ENCODE data around the gene PDE6B.

PDE6B gene

DNA sequence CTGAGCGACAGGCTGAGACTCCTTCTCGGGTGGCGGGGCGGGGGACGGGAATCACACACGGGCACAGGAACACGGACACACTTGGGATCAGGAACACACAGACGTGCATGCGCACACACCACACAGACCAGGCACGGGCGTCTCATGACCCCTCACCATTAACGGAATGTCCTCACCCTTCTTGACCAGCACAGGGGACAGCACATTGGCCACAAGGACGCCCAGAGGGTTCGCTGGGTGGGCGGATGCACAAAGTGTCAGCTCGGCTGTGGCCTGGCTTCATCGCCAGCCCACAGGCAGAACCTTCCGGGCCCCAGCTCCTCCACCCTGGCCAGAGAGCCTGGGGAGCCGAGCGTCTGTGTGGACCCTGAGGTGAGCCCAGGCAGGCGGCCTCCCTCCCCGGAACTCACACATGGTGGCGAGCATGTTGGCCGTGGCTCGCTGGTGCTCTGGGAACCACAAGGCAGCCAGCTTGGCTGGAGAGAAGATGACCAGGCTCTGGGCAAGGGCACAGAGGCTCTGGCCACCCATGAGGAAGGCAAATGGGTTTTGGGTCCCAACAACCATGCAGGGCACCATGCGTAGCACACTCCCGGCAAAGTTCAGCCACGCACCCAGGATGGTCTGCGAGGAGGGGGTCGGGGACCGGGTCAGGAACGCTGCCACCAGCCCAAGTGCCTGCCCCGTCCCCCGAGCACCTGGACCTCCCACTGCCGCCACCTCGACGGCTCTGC lies 60.5 kb downstream of the PDE6B start:
- TF ChIP-seq, protein P1, sequence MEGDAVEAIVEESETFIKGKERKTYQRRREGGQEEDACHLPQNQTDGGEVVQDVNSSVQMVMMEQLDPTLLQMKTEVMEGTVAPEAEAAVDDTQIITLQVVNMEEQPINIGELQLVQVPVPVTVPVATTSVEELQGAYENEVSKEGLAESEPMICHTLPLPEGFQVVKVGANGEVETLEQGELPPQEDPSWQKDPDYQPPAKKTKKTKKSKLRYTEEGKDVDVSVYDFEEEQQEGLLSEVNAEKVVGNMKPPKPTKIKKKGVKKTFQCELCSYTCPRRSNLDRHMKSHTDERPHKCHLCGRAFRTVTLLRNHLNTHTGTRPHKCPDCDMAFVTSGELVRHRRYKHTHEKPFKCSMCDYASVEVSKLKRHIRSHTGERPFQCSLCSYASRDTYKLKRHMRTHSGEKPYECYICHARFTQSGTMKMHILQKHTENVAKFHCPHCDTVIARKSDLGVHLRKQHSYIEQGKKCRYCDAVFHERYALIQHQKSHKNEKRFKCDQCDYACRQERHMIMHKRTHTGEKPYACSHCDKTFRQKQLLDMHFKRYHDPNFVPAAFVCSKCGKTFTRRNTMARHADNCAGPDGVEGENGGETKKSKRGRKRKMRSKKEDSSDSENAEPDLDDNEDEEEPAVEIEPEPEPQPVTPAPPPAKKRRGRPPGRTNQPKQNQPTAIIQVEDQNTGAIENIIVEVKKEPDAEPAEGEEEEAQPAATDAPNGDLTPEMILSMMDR (IDR thresholded peaks at IDR 0.05; ENCODE audit: extremely low read depth, insufficient read depth, missing control alignments): peak; percentile 2
- in situ Hi-C loops (cut with MboI; ENCODE audit: low pct_unique_long_range_greater_than_20kb, low sequenced_read_pairs, unreplicated experiment): no loop called here
- DNase-seq (ENCODE audit: low spot score): no peak

DNA sequence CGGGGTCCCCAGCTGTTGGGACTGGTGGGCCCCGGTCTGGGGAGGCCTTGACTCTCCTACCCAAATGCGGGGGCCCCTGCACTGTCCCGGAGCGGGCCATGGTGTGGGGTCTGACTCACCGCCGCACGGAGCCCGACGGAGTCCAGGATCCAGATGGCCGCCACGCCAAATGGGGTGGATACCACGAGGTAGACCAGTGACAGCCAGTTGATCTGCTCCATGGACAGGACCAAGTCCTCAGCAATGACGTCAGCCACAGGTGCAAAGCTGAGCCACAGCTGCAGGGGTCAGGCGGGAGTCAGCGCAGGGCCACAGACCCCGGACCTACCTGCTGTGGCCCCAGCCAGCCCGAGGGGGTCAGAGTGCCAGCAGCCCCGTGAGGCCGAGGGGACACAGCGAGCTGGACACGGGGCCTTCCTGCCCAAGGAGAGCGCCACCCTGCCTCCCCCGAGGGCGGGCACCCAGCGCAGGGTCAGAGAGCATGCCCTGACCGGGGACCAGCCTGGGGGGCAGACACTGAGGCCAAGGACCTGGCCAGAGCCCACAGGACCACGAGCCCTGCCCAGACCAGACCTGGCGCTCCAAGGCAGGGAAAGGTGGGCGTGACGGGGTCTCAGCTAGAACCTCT lies 61.2 kb downstream of the PDE6B start:
- TF ChIP-seq, protein P1 (IDR thresholded peaks at IDR 0.05; ENCODE audit: extremely low read depth, insufficient read depth, missing control alignments): no peak
- in situ Hi-C loops (cut with MboI; ENCODE audit: low pct_unique_long_range_greater_than_20kb, low sequenced_read_pairs, unreplicated experiment): no loop called here
- no peak for DNase-seq (ENCODE audit: low spot score)

DNA sequence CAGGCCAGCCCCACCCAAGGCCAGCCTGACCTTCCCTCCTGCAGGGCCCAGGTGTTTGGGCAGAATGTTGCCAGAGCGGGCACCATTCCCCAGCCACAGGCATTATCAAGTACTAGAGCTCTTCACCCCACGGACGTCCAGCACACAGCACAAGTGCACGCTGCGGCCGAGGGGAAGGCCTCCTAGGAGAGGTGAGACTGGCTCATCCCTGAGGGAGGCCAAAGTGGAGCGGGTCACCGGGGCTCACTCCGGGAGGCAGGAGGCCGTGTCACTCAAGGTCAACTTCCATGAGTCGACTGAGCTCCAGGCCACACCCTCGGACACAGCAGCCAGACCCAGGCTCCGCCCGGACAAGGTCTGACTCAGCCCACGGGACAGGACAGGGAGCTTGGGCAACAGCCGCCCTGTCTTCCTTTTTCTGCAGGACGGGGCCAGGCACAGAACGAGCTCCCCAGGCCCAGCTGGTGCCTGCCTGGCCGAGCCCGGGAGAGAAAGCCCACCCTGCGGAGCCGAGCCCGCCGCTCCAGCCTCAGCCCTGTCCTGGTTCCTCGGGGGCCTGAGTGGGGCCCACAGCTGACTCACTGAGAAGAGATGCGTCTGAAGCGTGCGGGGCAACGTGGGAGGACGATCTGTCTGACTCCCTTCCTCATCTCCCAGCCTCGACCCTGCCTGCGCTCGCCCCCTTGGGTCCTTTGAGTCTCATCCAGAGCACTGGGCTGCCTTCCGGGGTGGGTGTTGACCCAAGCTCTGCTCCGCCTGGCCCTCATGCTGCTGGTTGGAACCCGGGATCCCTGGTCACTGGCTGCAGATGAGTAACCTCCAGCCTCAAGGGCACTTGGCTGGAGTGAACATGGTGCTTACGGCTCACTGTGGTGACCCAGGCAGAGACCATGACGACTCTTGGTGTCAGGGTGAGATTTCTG lies 61.9 kb downstream of the PDE6B start:
- in situ Hi-C loops (cut with MboI; ENCODE audit: low pct_unique_long_range_greater_than_20kb, low sequenced_read_pairs, unreplicated experiment): no loop called here
- DNase-seq (ENCODE audit: low spot score): no peak
- TF ChIP-seq, protein P1 (IDR thresholded peaks at IDR 0.05; ENCODE audit: extremely low read depth, insufficient read depth, missing control alignments): no peak

DNA sequence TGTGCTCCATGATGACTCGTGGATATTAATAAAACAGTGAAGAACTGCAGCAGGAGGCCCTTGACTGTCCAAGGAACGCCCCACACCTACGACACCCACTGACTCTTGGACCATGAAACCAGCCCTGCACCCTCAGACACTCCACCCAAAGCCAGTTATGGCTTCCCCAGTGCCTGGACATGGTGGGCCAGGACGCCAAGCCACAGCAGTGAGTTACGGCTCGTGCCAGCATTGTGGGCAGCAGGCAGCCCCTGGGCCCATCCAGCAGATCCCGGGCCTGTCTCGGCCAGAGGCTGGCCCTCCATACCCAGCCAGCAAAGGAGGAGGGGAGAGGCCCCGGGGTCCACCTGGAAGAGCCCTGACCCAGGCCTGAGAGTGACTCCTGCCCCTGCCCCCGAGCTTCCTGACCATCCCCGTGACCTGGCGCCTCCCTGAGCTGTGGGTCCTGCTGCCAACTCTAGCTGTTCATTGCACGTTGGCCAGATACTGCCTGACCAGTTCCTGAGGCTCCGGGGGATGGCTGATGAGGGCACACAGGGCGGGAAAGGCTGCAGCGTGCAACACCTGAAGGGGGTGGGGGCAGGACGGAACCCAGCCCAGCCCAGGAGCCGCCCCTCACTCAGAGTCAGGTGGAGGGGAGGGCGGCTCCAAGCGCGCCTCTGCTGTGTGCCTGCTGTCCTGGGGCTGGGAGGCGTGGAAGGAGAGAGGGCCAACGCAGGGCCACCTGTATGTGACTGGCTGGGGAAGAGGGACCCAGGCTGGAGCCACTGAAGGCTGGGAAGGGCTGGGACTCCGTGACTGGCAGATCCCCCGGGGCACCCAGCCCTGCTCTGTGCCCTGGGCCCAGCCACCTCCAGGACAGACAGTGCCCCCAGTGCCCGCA lies 62.8 kb downstream of the PDE6B start:
- in situ Hi-C loops (cut with MboI; ENCODE audit: low pct_unique_long_range_greater_than_20kb, low sequenced_read_pairs, unreplicated experiment): no loop called here
- TF ChIP-seq, protein P1 (IDR thresholded peaks at IDR 0.05; ENCODE audit: extremely low read depth, insufficient read depth, missing control alignments): no peak

DNA sequence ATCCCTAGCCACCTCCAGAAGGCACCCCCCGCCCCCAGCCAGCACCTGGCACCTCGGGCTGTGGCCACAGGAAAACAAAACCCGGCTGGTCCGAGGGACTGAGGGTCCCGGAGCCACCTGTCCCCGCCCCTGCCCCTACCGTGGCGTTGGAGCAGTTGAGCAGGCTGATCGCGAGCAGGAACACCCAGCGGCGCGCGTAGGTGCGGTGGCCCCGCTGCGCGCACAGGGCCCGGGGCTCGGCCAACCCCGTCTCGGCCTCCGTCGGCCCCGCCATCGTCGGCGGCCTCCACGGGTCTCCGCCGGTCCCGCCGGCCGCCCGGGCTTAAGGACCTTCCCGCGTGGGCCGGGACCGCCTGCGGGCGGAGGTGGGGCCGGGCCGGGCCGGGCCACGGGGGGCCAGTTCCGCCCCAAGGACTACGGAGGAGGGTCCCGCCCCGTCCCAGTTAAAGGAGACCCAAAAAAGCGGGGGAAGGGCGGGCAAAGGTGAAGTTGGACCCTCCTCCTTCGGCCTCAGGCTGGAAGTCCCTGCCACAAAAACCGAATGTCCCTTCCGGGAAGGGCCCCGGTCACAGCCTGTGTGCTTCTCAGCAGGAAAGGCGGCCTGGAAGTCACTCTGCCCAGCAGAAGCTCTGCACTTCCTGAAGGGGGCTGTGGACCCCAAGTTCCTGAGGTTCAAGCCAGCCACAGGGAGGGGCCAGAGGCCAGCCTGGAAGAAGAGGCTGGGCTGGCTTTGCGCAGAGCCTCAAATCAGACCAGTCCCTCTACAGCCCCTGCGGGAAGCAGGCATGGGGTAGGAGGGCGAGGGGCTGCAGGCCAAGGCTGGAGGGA lies 63.7 kb downstream of the PDE6B start, which contains the start of gene SLC49A3:
TSS of gene SLC49A3 (minus strand) at position 298 of the 828 bp plus-strand sequence. CDS start at position 274, 24 bp downstream.
- TF ChIP-seq, protein P1 (IDR thresholded peaks at IDR 0.05; ENCODE audit: extremely low read depth, insufficient read depth, missing control alignments): no peak
- in situ Hi-C loops (cut with MboI; ENCODE audit: low pct_unique_long_range_greater_than_20kb, low sequenced_read_pairs, unreplicated experiment): no loop called here
- DNase-seq (ENCODE audit: low spot score): no peak

More for the DNA sequence above, 62.8 kb downstream of the PDE6B start:
- no peak for DNase-seq (ENCODE audit: low spot score)
